ENCODE measurements around the gene ZNF765.
"Not testable (repeated sequence)": the region's sequence is repeated elsewhere in the genome, so short reads cannot be mapped to it uniquely, and the experiment has no call there.

ZNF765 gene

GRCh38 chr19:53467485-53468262 is 72.7 kb downstream of the ZNF765 start, which contains the start of gene ZNF813 (continued):
- no peak for TF ChIP-seq ZNF596 (tag by site-specific recombination; IDR thresholded peaks at IDR 0.05)

- CTCF ChIA-PET; H3K36me3 ChIP-seq (ENCODE audit: control insufficient read depth in 2 of 2, insufficient read depth in 1 of 2, low read length in 2 of 2); H3K27ac ChIP-seq (ENCODE audit: extremely low read depth, low read depth, low read length); H3K4me1 ChIP-seq (ENCODE audit: control insufficient read depth, insufficient read depth, low read length); POLR2A ChIA-PET; H3K4me3 ChIP-seq (ENCODE audit: low read depth, low read length); H3K9me3 ChIP-seq (ENCODE audit: control insufficient read depth, insufficient read depth, low read depth, low read length): not testable (repeated sequence)
Measured at GRCh38 chr19:53468628-53469027, 73.7 kb downstream of the ZNF765 start.

- no peaks in the 10 kb centered on the region for H3K4me1 ChIP-seq (ENCODE audit: control insufficient read depth, insufficient read depth, low read length)
- no peaks in the 10 kb centered on the region; the same call in 1 of the 2 replicates for H3K9me3 ChIP-seq (ENCODE audit: control insufficient read depth, insufficient read depth, low read depth, low read length)
- TF ChIP-seq KLF9 (tag by site-specific recombination; IDR thresholded peaks at IDR 0.05; ENCODE audit: low read depth) (no peak), ZNF148 (tag by site-specific recombination; IDR thresholded peaks at IDR 0.05; ENCODE audit: borderline replicate concordance) (no peak), PATZ1 (tag by site-specific recombination; IDR thresholded peaks at IDR 0.05) (no peak), ZNF37A (tag by site-specific recombination; IDR thresholded peaks at IDR 0.05) (no peak), ZNF670 (tag by site-specific recombination; IDR thresholded peaks at IDR 0.05; ENCODE audit: low read depth) (no peak), ZFP69B (tag by site-specific recombination; IDR thresholded peaks at IDR 0.05) (no peak), ZNF785 (tag by site-specific recombination; IDR thresholded peaks at IDR 0.05) (no peak), ZNF280D (tag by site-specific recombination; IDR thresholded peaks at IDR 0.05) (no peak), ZNF155 (tag by site-specific recombination; IDR thresholded peaks at IDR 0.05) (no peak), ZNF600 (tag by site-specific recombination; IDR thresholded peaks at IDR 0.05) (no peak), ZNF398 (tag by site-specific recombination; IDR thresholded peaks at IDR 0.05) (no peak), ZFHX2 (tag by site-specific recombination; conservative IDR thresholded peaks at IDR 0.05) (no peak), ZNF280C (tag by site-specific recombination; IDR thresholded peaks at IDR 0.05) (no peak)
- H3K27ac ChIP-seq (ENCODE audit: extremely low read depth, low read depth, low read length) = no peak overlapping the region
- no peak overlapping the region for H3K4me3 ChIP-seq (ENCODE audit: low read depth, low read length)
- ChIA-PET POLR2A (interaction anchor here (0.7 kb wide), 1 partner anchor 982 kb away, joined by 7 read pairs; no protein-coding TSS in a partner anchor), CTCF (interaction anchor here (0.7 kb wide), 1 partner anchor 47 kb away, joined by 3 read pairs; no protein-coding TSS in a partner anchor)
- peaks cover 0 to 8% of the 10 kb centered on the region in 2 experiments; a peak in 1 of 3 replicates for H3K36me3 ChIP-seq (ENCODE audit: control insufficient read depth in 2 of 2, insufficient read depth in 1 of 2, low read length in 2 of 2)
Measured at GRCh38 chr19:53471916-53472315, 77.0 kb downstream of the ZNF765 start.

GRCh38 chr19:53474832-53475231 is 79.9 kb downstream of the ZNF765 start:
- H3K9me3 ChIP-seq (ENCODE audit: control insufficient read depth, insufficient read depth, low read depth, low read length); H3K27ac ChIP-seq (ENCODE audit: extremely low read depth, low read depth, low read length); POLR2A ChIA-PET; H3K4me3 ChIP-seq (ENCODE audit: low read depth, low read length); CTCF ChIA-PET; H3K4me1 ChIP-seq (ENCODE audit: control insufficient read depth, insufficient read depth, low read length): not testable (repeated sequence)
- H3K36me3 ChIP-seq (ENCODE audit: control insufficient read depth in 2 of 2, insufficient read depth in 1 of 2, low read length in 2 of 2) = peaks cover 6 to 19% of the 10 kb centered on the region in 2 experiments; a peak in 2 of 3 replicates

Data from HEK293 (cell line).